Neural progenitor cell (in vitro differentiated cells): ENCODE results near the gene PON2.

Experiments
- CTCF ChIP-seq: fragments of 200-600 bp; sonication (generic); IDR thresholded peaks from 2 replicates; pipeline ENCODE4 v1.5.1; 2017; ENCODE audit warnings: antibody characterized with exemption, mild to moderate bottlenecking
- EZH2 ChIP-seq: fragments of 200-600 bp; sonication (generic); IDR thresholded peaks from 2 replicates; pipeline ENCODE4 v1.6.1; 2017; ENCODE audit warnings: antibody characterized with exemption, mild to moderate bottlenecking, moderate library complexity
- EZH2phosphoT487 ChIP-seq: fragments of 200-600 bp; sonication (generic); IDR thresholded peaks from 2 replicates; pipeline ENCODE4 v1.6.1; 2017; ENCODE audit warnings: antibody characterized with exemption

GRCh38 chr7:95421000-95421846 lies 13.6 kb downstream of the PON2 start:
- TF ChIP-seq CTCF (no peak), EZH2phosphoT487 (no peak), EZH2 (no peak)
